Stimulated activated CD4-positive, alpha-beta T cell treated with anti-CD3 and anti-CD28 coated beads, Interleukin-2, amount 100 ng/mL, for 4 hours (primary cell): ENCODE data around the gene ZBTB7C.
"Not testable (repeated sequence)": the region's sequence is repeated elsewhere in the genome, so short reads cannot be mapped to it uniquely, and the experiment has no call there.

Experiments used
- DNase-seq: peaks from one replicate; pipeline ENCODE4 v3.0.0-alpha.2; 2020; ENCODE audit warnings: low read depth

ZBTB7C gene

GRCh38 chr18:48408727-48409590 is at the start of gene ZBTB7C:
TSS of gene ZBTB7C (minus strand) at chr18:48409383.
- DNase-seq, result no peak

DNA sequence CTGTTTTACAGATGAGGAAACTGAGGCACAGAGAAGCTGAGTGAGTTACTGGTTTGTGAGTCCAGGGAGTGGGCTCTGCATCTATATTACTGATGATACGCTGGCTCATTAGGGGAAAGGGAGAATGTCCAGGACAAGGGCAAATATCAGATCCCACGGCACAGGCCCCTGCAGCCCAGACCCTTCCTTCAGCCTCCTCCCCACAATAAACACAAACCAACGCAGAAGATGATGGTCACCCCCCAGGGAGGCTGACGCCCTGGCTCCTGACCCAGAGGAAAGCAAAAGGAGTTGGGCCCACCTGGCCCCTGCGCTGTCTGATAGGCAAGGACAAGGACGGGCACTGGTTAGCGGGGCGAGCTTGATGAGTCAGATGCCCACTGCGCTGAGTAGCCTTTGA is 47.7 kb upstream of the ZBTB7C start:
- DNase-seq, result no peak

DNA sequence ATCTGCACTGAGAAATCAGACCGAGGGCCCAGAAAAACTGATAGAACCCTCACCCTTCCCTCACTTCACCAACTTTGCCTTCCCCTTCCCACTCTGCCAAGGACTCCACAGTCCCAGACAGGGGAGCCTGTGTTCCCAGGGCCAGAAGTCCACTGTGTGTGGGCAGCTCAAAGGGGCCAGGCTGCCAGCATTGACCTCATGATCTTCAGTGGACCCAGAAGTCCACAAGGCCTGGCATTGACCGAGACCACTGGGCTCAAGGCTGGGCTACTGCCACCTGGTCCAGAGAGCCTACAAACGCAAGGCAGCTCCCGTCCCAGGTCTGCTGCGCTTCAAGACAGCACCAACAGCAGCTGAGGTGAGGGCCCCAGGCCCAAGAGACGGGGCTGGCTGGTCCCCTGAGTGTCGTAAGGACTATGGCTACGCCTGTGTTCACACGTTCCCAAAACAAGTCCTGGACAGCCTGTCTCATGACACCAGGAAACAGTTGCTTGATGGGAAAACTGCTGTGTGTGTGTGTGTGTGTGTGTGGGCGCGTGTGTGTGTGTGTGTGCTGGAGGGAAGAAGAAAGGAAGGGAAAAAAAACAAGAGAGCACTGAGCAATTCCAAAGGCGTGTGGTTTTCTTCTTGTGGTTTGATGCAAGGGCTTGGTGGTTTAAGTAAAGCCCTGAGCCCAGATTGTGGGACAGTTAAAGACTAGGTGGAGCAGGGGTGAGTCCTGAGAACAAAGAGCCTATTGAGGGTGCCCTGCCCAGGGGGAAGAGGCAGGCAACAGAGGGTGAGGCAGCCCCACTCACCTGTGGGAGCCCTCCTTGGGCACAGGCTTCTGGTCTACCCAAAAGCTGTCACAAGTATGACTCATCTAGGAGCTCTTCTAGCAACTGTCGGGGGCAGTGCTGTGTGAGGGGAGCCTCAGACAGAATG is 46.6 kb upstream of the ZBTB7C start:
- DNase-seq, result peak; percentile 35

DNA sequence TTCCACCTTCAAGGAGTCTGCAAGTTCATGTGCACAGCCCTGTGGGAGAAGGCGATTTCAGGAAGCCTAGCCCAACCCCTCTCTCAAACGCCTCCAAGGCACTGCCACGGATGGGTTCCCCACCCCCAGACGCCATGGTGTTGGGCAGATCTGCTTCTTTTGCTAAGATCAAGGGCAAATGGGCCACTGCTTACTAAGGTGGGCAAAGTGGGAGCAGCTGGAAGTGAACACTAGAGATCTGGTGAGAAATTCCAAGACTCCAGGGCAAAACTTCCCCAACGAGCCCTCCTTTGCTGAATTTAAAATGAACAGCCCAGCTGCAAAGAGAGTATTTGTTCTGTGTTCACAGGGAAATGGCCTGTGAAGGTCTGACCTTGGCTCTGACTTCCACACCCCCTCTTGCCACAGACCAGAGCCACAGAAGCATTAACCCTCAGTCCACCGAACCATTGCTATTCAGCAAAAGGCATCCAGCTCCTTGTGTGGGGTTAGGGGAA is 45.1 kb upstream of the ZBTB7C start:
- DNase-seq, result no peak

DNA sequence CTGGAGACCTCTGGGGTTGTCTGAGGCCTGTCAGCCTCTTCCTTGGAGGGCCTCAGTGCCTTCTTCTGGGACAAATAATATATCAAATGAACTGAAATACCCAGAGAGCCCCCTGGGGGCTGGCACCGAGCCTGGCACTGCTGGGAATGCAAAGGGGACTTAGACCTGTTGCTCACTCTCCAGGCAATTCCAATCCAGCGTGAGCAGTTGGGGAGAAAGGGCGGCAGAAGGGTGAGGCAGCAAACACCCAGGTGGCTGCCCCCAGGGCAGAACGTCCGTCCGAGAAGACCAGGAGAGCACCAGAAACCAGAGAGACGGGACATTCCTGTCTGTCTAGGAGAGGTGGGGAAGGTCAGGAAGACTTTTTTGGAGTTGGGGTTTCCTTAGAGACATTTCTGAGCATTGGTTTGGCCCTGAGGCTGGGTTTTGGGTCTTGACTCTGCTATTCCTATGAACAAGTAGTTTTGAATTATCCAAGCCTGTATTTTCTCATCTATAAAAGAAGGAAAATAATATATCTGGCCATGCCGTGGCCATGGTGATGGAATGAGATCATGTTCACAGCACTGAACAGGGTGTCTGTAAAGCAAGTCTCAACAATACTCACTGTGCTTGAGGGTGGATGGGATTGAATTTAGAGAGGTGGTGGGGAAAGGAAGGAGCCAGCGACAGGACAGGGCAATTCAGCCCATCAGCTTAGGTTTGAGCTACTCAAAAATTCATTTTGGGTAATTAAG is 44.3 kb upstream of the ZBTB7C start:
- no peak for DNase-seq

GRCh38 chr18:48452861-48453323 is 43.7 kb upstream of the ZBTB7C start:
- DNase-seq, result no peak

DNA sequence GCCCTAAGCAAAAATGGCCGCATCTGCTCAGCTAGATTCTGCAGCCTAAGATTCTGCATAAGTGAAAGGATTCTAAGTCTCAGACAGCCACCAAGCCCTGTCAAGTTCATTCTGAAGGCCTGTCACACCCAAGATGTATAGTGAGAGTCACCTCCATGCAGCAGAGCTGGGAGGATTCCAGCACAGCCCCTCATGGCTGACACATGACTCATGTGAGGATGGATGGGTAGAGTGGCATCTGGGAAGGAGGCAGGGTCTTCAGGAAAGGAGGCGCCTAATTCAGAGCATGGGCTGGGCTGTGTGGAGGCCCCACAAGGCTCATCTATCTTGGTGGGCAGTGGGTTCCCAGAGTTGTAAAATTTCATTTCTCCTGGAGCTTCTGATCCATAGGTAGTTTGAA is 41.5 kb upstream of the ZBTB7C start:
- no peak for DNase-seq

- DNase-seq, result peak; percentile 47
Measured at GRCh38 chr18:48446582-48447225, 37.5 kb upstream of the ZBTB7C start.

DNA sequence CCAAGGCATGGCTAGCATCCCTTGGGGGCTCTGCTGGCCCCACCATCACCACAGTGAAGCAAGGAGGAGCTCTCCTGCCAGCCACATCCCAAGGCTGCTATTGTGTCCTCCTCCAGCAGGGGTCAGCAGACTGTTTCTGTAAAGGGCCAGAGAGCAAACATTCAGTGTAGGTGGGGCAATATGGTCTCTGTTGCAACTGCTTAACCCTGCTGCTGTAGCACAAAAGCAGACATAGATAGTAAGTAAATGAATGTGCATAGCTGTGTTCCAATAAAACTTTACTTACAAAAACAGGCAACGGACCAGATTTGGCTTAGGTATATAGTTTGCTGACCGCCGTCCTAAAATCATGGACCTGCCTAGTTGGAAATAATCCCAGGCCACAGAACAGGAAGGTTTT is 36.4 kb upstream of the ZBTB7C start:
- peak; percentile 53 for DNase-seq

DNA sequence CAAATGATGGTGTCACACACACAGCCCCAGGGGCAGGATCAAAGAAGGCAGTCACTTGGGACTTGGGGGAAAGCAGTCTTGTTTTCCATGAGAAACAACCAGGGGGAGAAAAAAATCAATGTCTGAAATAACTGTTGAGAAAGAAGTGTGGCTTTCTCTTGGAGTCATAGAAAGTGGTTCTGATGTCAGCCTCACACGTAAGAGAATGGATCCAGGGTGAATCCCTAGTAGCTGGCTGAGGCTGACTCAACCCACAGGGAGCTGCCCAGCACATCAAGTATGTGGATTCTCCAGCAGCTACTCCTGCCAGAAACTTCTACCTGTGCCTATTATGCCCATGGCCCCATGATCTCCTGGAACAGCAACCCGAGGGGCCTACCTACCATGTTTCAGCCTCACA is 33.6 kb upstream of the ZBTB7C start:
- DNase-seq, result no peak

DNA sequence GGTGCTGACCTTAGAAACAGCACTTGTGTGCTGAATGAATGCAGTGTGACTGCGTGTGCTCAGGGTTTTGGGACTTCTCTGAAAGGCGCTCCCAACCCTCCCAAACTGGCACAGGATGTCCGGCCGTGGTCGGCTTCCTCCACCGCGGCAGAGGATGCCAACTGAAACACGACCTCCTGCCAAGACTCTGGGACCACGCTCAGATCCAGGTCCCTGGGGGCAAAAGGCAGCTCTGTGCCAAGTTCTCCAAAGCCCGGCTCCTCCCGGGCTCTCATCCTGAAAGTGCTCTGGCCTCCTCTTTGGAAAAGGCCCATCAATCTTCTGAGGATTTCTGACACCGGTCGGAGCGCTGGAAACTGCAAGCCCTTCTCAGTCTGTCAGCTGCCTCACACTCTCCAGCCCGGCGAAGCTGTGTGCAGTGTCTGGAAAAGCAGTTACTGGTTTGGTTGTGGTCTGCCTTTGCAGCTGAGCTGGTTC is 32.3 kb upstream of the ZBTB7C start:
- no peak for DNase-seq

GRCh38 chr18:48440924-48441323 is 31.7 kb upstream of the ZBTB7C start:
- no peak for DNase-seq

DNA sequence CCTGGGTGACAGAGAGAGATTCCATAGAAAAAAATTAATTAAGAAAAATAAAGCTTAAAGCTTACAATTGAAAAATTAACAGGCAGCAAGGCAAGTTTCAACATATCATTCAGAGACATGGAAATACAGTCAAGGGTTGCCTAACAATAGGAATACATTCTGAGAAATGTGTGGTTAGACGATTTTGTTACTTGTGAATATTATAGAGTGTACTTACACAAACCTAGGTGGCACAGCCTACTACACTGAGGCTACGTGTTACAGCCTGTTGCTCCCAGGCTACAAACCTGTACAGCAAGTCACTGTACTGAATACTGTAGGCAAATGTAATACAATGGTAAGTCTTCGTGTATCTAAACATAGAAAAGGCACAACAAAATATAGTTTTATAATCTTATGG is 27.7 kb upstream of the ZBTB7C start:
- no peak for DNase-seq

DNA sequence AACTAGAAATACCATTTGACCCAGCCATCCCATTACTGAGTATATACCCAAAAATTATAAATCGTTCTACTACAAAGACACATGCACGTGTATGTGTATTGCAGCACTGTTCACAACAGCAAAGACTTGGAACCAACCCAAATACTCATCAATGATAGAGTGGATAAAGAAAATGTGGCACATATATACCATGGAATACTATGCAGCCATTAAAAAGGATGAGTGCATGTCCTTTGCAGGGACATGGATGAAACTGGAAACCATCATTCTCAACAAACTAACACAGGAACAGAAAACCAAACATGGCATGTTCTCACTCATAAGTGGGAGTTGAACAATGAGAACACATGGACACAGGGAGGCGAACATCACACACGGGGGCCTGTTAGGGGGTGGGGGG is 25.2 kb upstream of the ZBTB7C start:
- not testable (repeated sequence) for DNase-seq

GRCh38 chr18:48433541-48433940 is 24.4 kb upstream of the ZBTB7C start:
- no peak for DNase-seq

GRCh38 chr18:48430150-48430549 is 21.0 kb upstream of the ZBTB7C start:
- no peak for DNase-seq

- no peak for DNase-seq
Measured at GRCh38 chr18:48428475-48429177, 19.4 kb upstream of the ZBTB7C start.

- no peak for DNase-seq
Measured at GRCh38 chr18:48422947-48423378, 13.8 kb upstream of the ZBTB7C start.

DNA sequence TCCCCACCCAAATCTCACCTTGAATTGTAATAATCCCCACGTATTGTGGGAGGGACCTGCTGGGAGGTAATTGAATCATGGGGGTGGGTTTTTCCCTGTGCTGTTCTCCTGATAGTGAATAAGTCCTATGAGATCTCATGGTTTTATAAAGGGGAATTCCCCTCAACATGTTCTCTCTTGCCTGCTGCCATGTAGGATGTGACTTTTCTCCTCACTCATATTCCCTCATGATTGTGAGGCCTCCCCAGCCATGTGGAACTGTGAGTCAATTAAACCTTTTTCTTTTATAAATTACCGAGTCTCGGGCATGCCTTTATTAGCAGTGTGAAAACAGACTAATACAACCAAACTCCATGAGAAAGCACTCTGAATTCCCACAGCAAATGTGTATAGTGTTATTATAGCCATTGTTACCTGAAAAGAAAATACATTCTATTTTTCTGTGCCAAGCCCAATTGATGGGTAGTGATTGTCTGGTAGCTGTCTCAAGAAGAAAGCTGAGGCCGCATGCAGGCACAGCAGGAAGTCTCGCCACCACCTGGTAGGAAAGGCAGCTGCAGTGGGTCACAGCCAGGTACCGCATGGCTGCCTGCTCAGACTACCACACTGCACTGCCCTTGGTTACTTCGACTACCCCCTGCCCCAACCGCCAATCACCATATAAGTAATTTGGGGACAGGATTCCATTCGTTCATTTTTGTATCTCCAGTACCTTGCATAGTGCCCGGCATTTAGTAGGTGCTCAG is 10.3 kb upstream of the ZBTB7C start:
- no peak for DNase-seq
